Lower leg skin (tissue), 3 donors: ENCODE measurements around the gene RGS12.

ENCODE experiments used
- POLR2A ChIP-seq, 2 donors: fragments of 450-650 bp; IDR thresholded peaks; one replicate each; pipeline ENCODE4 v1.6.1; 2016 to 2017; ENCODE audit warnings: antibody characterized with exemption in 2 of 2, mild to moderate bottlenecking in 1 of 2, moderate library complexity in 1 of 2
- TF ChIP-seq, protein P1 (sequence below), 3 donors: fragments of 450-650 bp; IDR thresholded peaks; one replicate each; pipeline ENCODE4 v1.5.1; 2016; ENCODE audit warnings: antibody characterized with exemption in 3 of 3, mild to moderate bottlenecking in 3 of 3, moderate library complexity in 2 of 3

DNA sequence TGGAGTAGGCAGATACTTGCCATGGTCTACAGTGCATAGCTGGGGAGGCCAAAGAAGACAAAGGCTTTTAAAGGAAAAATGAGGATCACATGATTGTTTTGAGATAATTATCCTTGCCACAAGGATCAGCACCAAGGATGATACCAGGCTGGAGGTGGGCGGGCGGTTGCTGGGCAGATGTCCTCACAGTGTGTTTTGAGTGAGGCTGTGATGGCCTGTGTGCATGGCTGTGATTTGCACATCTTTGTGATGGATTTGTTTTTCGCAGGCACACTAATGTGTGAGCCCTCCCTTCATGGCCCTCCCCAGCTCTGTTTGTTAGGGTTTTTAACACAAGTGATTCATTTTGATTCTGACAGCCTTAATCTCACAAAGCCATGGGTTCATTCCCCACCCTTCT, 46.8 kb downstream of the RGS12 start:
- no peak for TF ChIP-seq POLR2A (IDR thresholded peaks at IDR 0.05)
- TF ChIP-seq, protein P1, sequence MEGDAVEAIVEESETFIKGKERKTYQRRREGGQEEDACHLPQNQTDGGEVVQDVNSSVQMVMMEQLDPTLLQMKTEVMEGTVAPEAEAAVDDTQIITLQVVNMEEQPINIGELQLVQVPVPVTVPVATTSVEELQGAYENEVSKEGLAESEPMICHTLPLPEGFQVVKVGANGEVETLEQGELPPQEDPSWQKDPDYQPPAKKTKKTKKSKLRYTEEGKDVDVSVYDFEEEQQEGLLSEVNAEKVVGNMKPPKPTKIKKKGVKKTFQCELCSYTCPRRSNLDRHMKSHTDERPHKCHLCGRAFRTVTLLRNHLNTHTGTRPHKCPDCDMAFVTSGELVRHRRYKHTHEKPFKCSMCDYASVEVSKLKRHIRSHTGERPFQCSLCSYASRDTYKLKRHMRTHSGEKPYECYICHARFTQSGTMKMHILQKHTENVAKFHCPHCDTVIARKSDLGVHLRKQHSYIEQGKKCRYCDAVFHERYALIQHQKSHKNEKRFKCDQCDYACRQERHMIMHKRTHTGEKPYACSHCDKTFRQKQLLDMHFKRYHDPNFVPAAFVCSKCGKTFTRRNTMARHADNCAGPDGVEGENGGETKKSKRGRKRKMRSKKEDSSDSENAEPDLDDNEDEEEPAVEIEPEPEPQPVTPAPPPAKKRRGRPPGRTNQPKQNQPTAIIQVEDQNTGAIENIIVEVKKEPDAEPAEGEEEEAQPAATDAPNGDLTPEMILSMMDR (IDR thresholded peaks at IDR 0.05) = no peak
